CMK (cell line): ENCODE measurements around the gene SUMF2.
"Not testable (repeated sequence)": the region's sequence is repeated elsewhere in the genome, so short reads cannot be mapped to it uniquely, and the experiment has no call there.

ENCODE experiments used
- DNase-seq: peaks from one replicate; pipeline ENCODE4 v3.0.0-alpha.2; 2010; ENCODE audit warnings: low read depth

The SUMF2 gene

DNA sequence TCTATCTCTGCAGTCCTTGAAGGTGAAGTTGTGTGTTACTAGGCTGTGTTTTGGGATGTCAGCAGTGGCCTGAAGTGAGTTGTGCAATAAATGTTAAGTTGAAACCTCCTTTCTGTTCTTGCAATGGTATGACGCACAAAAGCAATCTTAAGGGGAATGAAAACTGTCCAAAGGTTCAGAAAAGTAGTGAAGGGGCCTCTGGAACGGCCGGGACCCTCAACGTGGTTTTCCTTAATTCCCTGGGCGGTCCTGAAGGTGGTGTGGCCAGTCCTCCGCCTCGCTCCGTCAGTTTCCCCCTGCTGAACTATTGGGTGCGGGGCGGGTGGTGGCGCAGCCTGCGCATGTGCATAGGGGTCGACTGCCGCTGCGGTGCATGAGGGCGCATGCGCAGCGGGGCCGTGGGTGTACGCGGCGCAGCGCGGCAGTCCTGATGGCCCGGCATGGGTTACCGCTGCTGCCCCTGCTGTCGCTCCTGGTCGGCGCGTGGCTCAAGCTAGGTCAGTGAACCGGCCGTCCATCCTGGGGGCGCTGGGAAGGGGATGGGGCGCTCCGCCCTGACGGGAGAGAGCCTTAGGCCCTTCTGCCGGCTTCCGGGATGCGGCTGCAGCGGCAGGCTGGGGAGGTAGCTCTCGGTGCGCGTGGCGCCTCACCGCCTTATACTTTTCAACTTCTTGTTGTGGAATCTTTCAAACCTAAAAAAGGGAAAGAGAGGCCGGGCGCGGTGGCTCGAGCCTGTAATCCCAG, at the start of gene SUMF2:
TSS of gene SUMF2 (plus strand) at position 405 of the 744 bp plus-strand sequence. CDS start at position 431, 26 bp downstream.
- peak; percentile 74 for DNase-seq

DNA sequence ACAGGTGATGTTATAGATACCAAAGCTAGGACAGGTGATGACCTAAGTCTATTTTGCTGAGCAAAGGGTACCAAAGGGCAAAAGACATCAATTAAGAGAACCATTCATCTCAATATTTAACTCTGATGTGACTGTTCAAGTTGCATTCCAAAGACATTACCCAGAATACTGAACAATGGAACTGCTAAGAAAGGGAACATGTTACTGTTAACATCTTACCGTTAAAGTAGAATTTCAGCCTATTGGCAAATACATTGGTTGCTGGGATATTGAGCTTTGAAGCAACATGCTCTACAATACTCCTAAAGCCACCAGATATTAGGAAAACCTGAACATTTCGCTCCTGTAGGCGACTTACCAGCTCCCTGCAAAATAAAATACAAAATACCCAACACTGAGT, 47.1 kb upstream of the SUMF2 start:
- not testable (repeated sequence) for DNase-seq

DNA sequence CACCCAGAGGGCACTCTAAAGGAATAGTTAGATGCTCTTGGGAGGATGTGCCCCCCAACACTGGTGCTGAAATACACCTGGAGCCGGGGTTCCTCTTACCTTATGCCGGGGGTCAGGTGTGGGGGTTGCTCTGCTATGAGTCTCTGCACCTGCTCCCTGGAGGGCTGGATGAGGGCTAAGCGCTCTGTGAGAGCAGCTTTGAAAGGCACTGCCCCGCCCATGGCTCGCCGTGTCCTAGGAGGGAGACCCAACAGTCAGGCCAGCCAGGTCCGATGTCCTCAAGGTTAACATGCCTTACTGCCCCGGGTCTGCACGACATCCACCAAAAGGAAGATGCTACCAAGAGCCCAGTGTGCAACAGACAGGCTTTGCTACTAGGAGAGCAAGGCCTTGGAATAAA, 44.6 kb upstream of the SUMF2 start:
- no peak for DNase-seq

DNA sequence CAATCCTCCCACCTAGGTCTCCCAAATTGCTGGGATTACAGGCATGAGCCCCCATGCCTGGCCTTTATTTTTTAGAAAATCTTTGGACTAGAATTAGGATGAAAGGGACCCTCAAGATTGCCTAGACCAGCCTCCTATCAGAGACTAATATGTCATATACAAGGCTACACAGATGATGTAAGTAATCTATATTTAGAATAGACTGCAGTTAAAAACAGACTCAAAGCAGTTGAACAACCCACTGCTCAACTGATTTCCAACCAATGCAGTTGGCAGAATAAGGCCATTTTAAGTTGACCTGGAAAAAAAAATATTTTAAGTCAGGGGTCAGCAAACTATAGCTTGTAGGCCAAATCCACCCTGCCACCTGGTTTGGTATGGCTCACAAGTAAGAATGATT, 40.6 kb upstream of the SUMF2 start:
- DNase-seq, result no peak

DNA sequence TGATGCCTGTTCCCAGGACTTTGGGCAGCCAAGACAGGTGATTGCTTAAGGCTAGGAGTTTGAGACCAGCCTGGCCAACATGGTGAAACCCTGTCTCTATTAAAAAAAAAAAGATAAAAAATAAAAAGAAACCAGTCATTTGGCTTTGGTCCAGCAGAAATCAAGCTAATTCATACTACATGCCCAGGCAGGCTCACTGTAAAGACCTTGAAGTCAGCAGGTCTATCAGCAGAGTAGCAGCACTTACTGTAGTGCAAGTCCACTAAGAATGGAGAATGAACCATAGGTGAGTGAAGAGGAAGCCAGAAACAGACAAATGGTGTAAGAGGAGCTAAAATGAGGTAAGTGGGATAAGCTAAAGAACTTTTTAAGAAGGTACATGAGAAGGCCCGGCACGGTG, 37.5 kb upstream of the SUMF2 start:
- no peak for DNase-seq

DNA sequence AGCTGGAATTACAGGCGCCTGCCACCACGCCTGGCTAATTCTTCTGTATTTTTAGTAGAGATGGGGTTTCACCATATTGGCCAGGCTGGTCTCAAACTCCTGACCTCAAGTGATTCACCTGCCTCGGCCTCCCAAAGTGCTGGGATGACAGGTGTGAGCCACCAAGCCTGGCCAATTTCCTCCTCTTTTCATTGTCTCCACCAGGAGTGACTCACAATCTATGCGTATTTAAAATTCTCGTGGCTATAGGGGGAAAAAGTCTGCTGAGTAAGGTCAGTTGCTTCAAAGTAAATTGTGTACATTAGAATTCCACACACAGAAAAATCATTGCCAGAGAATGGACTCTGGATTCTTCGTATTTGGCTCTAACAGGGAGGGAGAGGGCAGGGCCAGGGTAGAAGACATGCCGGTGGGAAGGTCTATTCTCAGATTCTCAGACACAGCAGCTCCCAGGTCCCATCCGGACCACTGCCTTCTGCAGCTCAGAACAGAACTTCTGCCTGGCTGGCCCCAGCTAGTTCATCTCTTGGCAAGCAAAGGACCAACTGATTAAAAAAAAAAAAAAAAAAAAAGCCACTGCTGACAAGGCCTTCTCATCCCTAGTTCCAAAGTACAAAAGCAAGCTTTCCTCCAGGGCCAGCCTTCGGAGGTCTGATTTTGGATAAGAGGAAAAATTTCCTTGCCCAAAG, 35.0 kb upstream of the SUMF2 start:
- no peak for DNase-seq

DNA sequence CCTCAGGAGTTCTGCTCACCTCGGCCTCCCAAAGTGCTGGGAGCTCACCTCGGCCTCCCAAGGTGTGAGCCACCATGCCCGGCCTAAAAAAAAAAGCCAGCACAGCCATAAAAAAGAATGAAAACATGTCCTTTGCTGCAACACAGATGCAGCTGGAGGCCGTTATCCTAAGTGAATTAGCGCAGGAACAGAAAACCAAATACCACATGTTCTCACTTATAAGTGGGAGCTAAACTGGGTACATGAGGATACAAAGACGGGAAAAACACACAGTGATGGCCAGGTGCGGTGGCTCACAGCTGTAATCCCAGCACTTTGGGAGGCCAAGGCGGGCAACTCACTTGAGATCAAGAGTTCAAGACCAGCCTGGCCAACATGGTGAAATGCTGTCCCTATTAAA, 33.7 kb upstream of the SUMF2 start:
- DNase-seq, result no peak

DNA sequence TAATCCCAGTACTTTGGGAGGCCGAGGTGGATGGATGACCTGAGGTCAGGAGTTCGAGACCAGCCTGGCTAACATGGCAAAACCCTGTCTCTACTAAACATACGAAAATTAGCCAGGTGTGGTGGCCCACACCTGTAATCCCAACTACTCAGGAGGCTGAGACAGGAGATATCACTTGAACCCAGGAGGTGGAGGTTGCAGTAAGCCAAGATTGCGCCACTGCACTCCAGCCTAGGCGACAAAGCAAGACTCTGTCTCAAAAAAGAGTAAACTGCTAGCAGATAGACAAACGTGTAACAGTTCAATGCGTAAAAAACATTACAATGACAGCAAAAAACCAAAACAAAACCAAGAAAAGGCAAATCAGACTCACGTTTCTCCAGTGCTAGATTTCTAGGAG, 32.5 kb upstream of the SUMF2 start:
- DNase-seq, result not testable (repeated sequence)

DNA sequence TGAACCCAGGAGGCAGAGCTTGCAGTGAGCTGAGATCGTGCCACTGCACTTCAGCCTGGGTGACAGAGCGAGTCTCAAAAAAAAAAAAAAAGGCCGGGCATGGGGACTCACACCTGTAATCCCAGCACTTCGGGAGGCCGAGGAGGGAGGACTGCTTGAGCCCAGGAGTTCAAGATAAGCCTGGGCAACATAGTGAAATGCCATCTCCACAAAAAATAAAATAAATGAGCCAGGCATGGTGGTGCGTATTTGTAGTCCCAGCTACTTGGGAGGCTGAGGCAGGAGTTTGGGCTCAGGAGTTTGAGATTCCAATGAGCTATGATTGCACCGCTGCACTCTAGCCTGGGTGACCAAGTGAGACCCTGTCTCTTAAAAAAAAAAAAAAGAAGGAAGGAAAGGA, 31.5 kb upstream of the SUMF2 start:
- not testable (repeated sequence) for DNase-seq

DNA sequence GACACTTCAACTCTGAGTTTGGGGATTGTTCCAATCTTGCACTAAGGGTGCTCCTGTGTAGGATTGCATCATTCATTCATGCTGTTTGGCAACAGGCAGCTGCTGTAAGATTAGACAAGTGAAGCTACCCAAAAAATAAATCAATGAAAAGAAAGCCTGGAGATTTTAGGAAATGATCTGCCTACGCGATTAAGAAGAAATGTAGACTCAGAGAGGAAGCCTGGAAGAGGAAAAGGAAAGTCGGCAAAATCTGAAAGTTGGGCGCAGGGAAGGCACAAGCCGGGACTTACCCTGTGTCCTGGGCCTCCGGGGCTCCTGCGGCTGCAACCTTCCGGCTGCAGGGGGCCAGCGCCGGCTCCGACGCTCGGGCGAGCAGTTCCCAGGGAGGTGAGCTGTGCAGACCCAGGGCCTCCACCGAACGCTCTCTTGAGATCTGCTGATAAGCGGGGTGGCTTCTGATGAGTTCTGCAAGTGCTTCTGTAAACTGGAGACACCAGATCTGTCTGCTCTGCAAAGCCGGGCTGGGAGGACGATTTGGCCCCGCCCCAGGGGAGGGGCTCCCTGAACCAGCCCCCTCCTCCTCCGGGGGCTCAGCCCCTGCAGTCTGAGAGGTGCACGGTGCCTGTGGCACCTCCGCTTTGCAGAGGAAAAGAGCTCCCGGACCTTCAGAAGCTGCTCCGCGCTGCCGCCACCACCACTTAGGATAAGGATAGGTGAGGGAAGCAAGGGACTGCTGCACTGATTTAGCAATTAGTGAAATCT, 30.2 kb upstream of the SUMF2 start:
- peak; percentile 74 for DNase-seq

DNA sequence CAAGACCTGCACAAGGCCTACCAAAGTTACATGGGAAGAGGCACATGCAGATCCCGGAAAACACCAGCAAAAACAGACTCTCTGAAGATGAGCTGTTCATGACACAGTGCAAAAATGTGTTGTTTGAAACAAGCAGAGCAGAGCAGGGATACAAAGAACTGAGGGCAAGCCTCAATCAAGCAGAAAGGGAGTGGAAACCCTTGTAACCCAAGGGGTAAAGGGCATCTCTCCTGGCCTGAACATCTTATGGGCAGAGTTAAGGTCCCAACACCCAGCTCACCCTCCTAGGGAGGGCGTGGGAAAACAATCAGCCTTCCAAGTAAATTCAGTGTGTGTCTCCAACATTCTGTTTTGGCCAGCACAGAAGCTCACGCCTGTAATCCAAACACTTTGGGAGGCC, 23.4 kb upstream of the SUMF2 start:
- DNase-seq, result no peak

DNA sequence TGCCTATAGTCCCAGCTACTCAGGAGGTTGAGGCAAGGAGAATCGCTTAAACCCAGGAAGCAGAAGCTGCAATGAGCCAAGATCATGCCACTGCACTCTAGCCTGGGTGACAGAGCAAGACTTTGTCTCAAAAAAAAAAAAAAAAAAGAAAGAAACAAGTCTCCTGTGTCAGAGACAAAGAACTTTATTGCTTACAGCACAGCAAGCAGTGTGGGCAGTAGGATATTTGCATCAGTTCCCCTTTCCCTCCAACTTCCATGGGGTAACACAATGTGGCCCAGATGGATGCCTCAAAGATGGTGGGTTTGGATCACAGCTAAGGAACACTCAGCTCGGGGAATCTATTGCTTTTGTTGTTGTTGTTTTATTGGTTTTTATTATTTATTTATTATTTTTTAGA, 18.3 kb upstream of the SUMF2 start:
- not testable (repeated sequence) for DNase-seq

DNA sequence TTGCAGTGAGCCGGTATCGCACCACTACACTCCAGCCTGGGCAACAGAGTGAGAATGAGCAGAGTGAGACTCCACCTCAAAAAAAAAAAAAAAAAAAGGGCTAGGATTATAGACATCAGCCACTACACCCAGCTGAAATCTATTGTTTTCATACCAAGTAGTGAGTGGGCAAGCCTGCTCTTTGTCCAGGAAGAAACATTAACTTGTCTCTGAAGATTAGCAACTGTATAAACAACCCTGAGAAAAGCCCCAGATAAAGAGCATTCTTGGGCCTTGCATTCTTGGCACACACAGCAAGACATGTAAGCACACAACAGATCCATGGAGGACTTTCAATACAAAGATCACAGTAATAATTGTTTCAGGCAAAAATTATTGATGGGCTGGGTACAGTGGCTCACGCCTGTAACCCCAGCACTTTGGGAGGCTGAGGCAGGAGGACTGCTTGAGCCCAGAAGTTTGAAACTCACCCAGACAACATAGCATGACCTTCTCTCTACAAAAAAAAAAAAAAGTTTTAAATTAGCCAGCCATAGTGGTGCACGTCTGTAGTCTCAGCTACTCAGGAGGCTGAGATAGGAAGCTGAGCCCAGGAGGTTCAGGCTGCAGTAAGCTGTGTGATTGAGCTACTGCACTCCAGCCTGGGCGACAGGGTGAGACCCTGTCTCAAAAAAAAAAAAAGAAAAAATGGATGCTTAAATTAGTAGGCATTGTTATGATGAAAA, 17.2 kb upstream of the SUMF2 start:
- DNase-seq, result no peak

DNA sequence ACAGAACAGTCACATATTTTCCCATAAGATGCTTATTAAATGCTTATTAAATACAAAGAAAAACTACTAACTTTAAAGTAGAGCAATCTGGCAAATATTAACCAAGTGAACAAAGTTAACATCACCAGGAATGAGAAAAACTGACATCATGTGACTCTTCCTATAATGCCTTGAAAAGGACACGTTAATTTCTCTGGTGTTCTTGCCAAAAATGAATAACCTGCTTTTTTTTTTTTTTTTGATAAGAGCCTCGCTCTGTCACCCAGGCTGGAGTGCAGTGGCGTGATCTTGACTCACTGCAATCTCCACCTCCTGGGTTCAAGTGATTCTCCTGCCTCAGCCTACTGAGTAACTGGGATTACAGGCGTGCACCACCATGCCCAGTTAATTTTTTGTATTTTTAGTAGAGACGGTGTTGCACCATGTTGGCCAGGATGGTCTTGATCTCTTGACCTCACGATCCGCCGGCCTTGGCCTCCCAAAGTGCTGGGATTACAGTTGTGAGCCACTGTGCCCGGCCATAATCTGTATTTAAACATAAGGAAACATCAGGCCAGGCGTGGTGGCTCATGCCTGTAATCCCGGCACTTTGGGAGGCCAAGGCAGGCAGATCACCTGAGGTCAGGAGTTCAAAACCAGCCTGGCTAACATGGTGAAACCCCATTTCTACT, 16.5 kb upstream of the SUMF2 start:
- not testable (repeated sequence) for DNase-seq

DNA sequence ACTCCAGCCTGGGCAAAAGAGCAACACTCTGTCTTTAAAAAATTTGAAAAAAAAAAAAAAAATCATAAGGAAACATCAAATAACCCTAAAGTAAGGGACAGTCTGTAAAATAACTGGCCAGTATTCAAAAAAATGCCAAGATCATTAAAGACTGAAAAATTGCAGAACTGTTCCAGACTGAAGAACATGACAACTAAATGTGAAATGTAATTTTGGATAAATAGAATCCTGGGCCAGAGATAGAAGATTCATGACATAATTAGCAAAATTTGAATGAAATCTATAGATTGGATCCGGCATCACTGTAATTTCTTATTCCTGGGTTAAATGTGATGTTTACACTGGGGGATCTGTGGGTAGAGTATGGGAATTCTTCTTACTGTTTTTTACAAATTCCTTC, 15.8 kb upstream of the SUMF2 start:
- DNase-seq, result no peak

DNA sequence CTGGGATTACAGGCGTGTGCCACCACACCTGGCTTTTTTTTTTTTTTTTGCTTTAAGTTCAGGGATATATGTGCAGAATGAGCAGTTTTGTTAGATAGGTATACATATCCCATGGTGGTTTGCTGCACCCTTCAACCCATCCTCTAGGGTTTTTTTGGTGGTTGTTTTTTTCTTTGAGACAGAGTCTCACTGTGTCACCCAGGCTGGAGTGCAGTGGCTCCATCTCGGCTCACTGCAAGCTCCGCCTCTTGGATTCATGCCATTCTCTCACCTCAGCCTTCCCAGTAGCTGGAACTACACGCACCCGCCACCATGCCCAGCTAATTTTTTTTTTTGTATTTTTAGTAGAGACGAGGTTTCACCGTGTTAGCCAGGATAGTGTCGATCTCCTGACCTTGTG, 15.3 kb upstream of the SUMF2 start:
- DNase-seq, result not testable (repeated sequence)

DNA sequence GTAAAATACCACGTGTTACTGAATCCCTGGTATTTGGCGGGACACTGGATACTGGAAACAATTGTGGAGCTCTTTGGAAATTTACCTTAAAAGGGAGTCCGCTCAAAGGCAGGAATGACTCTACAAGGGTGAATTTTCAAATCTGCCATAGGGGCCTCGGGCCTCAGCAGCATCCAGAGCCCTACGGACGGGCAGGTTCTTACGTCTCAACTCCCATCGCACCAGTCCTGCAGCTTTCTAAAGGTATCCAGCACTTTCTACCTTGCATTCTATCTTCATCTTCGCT, 13.1 kb upstream of the SUMF2 start:
- no peak for DNase-seq

DNA sequence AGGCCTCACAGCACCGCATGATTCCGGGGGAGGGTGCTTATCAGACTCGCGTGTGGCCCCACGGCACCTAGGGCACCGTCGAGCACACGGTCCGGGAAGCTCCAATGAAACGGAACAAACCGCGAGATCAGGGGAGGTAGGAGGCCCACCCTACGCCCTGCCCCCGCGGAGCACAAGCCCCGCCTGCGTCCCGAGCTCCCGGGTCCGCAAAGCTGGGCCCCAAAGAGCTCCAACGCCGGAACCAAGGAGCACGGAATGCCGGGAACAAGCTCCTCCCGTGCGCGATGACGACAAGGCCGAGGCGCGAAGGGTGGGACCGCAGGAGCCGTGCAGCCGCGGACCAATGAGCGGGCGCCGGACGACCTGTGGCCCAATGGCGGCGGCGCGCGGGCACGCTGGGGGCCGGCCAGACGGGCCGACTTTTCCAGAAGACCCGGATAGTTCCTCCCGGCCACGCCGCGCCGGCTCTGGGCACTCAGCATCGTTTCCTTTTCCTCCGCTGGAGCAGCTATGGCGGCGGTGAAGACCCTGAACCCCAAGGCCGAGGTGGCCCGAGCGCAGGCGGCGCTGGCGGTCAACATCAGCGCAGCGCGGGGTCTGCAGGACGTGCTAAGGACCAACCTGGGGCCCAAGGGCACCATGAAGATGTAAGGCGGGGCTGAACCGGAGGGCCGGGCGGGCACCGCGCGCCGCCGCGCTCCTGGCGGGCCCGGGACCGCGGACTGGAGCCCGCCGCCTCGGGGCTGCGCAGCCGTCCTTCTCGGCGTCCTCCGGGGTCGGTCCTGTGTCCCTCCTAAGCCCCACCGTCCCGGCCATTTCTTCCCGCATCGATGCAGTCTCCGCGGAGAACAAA, 12.5 kb upstream of the SUMF2 start, which contains the start of the genes CCT6A and PSPH:
TSS of gene CCT6A (plus strand) at position 427 of the 853 bp plus-strand sequence. CDS start at position 511, 84 bp downstream.
TSS of gene PSPH (minus strand) at position 106 of the 853 bp plus-strand sequence. CDS start 30,232 bp downstream, outside the sequence.
- DNase-seq, result peak; percentile 82

DNA sequence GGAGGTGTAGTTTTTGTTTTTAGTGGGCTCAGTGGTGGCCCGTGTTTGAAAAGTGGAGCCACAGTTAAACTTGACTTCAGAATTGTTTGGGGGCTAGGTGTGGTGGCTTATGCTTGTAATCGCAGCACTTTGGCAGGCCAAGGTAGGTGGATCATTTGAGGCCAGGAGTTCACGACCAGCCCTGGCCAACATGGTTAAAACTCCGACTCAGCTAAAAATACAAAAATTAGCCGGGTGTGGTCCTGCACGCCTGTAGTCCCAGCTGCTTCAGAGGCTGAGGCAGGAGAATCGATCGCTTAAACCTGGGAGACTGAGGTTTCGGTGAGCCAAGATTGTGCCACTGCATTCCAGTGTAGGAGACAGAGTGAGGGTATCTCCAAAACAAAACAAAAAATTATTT, 10.7 kb upstream of the SUMF2 start:
- DNase-seq, result no peak

DNA sequence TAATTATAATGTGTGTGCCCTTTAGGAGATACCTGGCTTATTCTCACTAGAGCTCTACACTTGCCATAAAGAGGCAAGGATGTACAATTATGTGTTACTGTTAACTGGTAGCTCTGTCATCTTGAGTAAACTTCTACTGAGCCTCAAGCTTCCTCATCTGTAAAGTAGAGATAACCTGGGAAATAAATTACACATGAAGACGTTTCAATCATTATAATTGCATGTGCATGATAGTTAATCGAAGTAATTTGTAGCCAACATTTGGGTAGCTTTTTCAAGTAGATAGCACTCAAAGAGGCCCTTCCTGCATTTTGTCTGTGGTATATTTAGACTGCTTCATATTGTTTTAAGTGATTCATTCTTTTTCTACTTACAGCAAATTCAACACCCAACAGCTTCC, 10.1 kb upstream of the SUMF2 start:
- no peak for DNase-seq

DNA sequence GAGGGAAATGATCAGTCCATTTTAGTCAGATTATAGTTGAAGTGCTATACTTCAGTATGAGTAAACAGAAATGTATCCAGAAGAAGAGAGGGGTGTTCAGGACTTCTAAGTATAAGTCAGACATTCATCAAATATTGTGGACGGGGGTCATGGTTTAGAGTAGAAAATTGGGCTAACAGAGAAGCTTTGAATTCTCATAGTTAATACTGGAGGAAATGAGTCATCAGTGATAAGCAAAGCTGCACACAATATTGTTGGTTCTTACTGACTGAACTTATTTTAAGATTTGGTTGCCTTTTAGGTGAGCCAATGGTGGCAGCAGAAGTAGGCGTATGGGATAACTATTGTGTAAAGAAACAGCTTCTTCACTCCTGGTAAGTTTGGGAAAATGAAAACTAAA, 1.7 kb upstream of the SUMF2 start:
- no peak for DNase-seq
